ENCODE measurements around the gene GJA1. TPM values are rescaled to one million over a fixed set of nuclear protein-coding genes. Genes with fewer than 3 reads are reported as not detected.
"Not testable (repeated sequence)": the region's sequence is repeated elsewhere in the genome, so short reads cannot be mapped to it uniquely, and the experiment has no call there.

GJA1 gene
- total RNA-seq (2021) = 528 and 530 TPM in 2 replicates
- long read RNA-seq, transcript GJA1-204 (2 exons, 3,152 nt) = major isoform, 84 of 124 reads
- long read RNA-seq, partial matches to known transcripts = 30 of 124 reads
- long read RNA-seq, other reads (novel, unspliced or antisense) = 8 of 124 reads

DNA sequence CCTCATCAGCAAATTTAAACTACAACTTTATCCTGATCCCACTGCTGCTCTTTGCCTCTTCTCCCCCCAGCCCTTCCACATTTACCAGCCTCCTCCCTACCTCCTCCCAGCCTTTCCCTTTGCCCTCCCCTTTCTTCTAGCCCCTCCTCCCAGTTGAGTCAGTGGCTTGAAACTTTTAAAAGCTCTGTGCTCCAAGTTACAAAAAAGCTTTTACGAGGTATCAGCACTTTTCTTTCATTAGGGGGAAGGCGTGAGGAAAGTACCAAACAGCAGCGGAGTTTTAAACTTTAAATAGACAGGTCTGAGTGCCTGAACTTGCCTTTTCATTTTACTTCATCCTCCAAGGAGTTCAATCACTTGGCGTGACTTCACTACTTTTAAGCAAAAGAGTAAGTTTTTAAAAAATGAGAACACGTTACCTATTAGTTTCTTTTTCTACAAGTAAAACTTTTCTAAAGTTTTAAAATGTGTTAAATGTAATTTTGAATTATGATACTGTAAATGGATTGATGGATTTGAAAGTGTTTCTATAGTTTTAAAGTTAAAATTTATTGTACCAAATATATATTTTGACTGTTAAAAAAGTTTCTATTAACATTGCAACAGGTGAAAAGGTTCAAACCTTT is at the start of gene GJA1:
Gene GJA1 (plus strand): TSS at position 203 of the 626 bp plus-strand sequence. CDS start 11,202 bp downstream, outside the sequence.
- peaks cover 20 to 25% (median 23%) of the 10 kb centered on the region in 3 experiments for H3K36me3 Mint-ChIP-seq (ENCODE audit: insufficient read depth in 1 of 3, low read depth in 3 of 3)
- no peaks in the 10 kb centered on the region for H3K27me3 Mint-ChIP-seq (ENCODE audit: low read depth)
- H3K9me3 Mint-ChIP-seq = peaks cover 2 to 3% of the 10 kb centered on the region in 2 experiments; a peak in 2 of 5 replicates
- no peak within 1 kb of the TSS for H4K5ac ChIP-seq (ENCODE audit: insufficient read length, low read depth, low read length)
- H3K18ac ChIP-seq (ENCODE audit: insufficient read length, low read depth, low read length) = peak within 1 kb of the TSS; percentile 43
- H4K91ac ChIP-seq (ENCODE audit: insufficient read length, low read depth, low read length) = no peak within 1 kb of the TSS
- H2BK120ac ChIP-seq (ENCODE audit: low read depth, low read length, poor library complexity, severe bottlenecking) = no peak within 1 kb of the TSS
- H3K23me2 ChIP-seq (ENCODE audit: insufficient read length, low read depth, low read length, poor library complexity, severe bottlenecking) = no peaks in the 10 kb centered on the region
- no peak within 1 kb of the TSS for H2AFZ ChIP-seq (ENCODE audit: low read length)
- peak; percentile 82 for DNase-seq
- peak within 1 kb of the TSS; percentile 79 for H3K27ac ChIP-seq (ENCODE audit: insufficient read length, low read depth, low read length)
- H2AK5ac ChIP-seq (ENCODE audit: insufficient read length, low read length) = no peak within 1 kb of the TSS
- H4K8ac ChIP-seq (replicated peaks; ENCODE audit: insufficient read length, low read depth, low read length) = no peak within 1 kb of the TSS
- no peak for TF ChIP-seq CTCF (conservative IDR thresholded peaks at IDR 0.05)
- no peak within 1 kb of the TSS for H3T11ph ChIP-seq (ENCODE audit: low read length)
- H2BK12ac ChIP-seq (ENCODE audit: insufficient read length, low read depth, low read length) = no peak within 1 kb of the TSS
- H2BK20ac ChIP-seq (ENCODE audit: low read depth, low read length, poor library complexity, severe bottlenecking) = no peak within 1 kb of the TSS
- peak within 1 kb of the TSS; percentile 10; the same call in 1 of the 2 replicates for H3K14ac ChIP-seq (ENCODE audit: insufficient read depth, low read length)
- peak within 1 kb of the TSS; percentile 96 to 100 (median 99) for H3K27ac Mint-ChIP-seq
- no peak within 1 kb of the TSS for H2BK15ac ChIP-seq (ENCODE audit: low read depth, low read length)
- no peaks in the 10 kb centered on the region for H3K9me3 ChIP-seq (ENCODE audit: control insufficient read depth, low read depth, low read length)
- peak within 1 kb of the TSS; percentile 92 for H3K4me2 ChIP-seq (ENCODE audit: insufficient read depth, insufficient read length, low read length)
- no peaks in the 10 kb centered on the region for H4K20me1 ChIP-seq (ENCODE audit: control insufficient read depth, insufficient read depth, insufficient read length)
- H3K4me1 Mint-ChIP-seq = peaks cover 51 to 53% of the 10 kb centered on the region in 2 experiments
- no peak within 1 kb of the TSS for H3K56ac ChIP-seq (ENCODE audit: insufficient read length, low read depth, low read length)
- no peaks in the 10 kb centered on the region for H3K79me1 ChIP-seq (ENCODE audit: insufficient read depth, low read depth, low read length, poor library complexity, severe bottlenecking)
- peak within 1 kb of the TSS; percentile 96 for H3K9ac ChIP-seq (ENCODE audit: extremely low read depth, insufficient read length, low read length)
- H3K23ac ChIP-seq (ENCODE audit: insufficient read length, low read depth, low read length) = no peak within 1 kb of the TSS
- peak within 1 kb of the TSS; percentile 83 to 94 for H3K4me3 Mint-ChIP-seq
- no peaks in the 10 kb centered on the region for H3K27me3 ChIP-seq (ENCODE audit: insufficient read depth, low read length)
- WGBS (ENCODE audit: extremely low coverage, insufficient read length, low lambda C conversion rate) = no CpG with 5 or more reads among the region's 5 CpGs
- no peak within 1 kb of the TSS; the same call in 1 of the 2 replicates for H3K4ac ChIP-seq (ENCODE audit: low read depth, low read length)
- no peak within 1 kb of the TSS for H2BK5ac ChIP-seq (ENCODE audit: insufficient read length, low read length)
- peaks cover 33% of the 10 kb centered on the region; the same call in 1 of the 2 replicates for H3K79me2 ChIP-seq (ENCODE audit: insufficient read depth, low read length)
- no peaks in the 10 kb centered on the region; the same call in 1 of the 2 replicates for H3K4me1 ChIP-seq (ENCODE audit: insufficient read depth, low read length)

DNA sequence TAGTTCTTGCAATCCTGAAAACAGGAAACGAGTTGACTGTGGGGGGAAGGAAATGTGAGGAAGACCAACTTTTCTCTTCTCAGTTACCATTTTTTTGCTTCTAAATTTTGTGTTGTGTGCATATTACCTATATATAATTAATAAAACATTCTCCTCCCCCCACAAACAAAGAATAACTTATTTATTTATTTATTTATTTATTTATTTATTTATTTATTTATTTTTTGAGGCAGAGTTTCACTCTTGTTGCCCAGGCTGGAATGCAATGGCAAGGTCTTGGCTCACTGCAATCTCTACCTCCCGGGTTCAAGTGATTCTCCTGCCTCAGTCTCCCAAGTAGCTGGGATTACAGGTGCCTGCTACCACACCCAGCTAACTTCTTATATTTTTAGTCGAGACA is 48.9 kb upstream of the GJA1 start:
- not testable (repeated sequence) for H2BK15ac ChIP-seq (ENCODE audit: low read depth, low read length); H3K27ac ChIP-seq (ENCODE audit: insufficient read length, low read depth, low read length); H3K4ac ChIP-seq (ENCODE audit: low read depth, low read length); H2BK20ac ChIP-seq (ENCODE audit: low read depth, low read length, poor library complexity, severe bottlenecking); H3K14ac ChIP-seq (ENCODE audit: insufficient read depth, low read length); H2BK5ac ChIP-seq (ENCODE audit: insufficient read length, low read length); H3K9me3 Mint-ChIP-seq; H3K9me3 ChIP-seq (ENCODE audit: control insufficient read depth, low read depth, low read length); H2AFZ ChIP-seq (ENCODE audit: low read length); H3K4me3 Mint-ChIP-seq; H3K36me3 Mint-ChIP-seq (ENCODE audit: insufficient read depth in 1 of 3, low read depth in 3 of 3); H3K9ac ChIP-seq (ENCODE audit: extremely low read depth, insufficient read length, low read length); H4K8ac ChIP-seq (replicated peaks; ENCODE audit: insufficient read length, low read depth, low read length); H2BK12ac ChIP-seq (ENCODE audit: insufficient read length, low read depth, low read length); H3K79me1 ChIP-seq (ENCODE audit: insufficient read depth, low read depth, low read length, poor library complexity, severe bottlenecking); H3K4me1 Mint-ChIP-seq; H3K27me3 Mint-ChIP-seq (ENCODE audit: low read depth); H3K27ac Mint-ChIP-seq; H3T11ph ChIP-seq (ENCODE audit: low read length); H4K20me1 ChIP-seq (ENCODE audit: control insufficient read depth, insufficient read depth, insufficient read length); DNase-seq; H3K4me2 ChIP-seq (ENCODE audit: insufficient read depth, insufficient read length, low read length); H3K79me2 ChIP-seq (ENCODE audit: insufficient read depth, low read length); H3K23ac ChIP-seq (ENCODE audit: insufficient read length, low read depth, low read length); H3K56ac ChIP-seq (ENCODE audit: insufficient read length, low read depth, low read length); H3K18ac ChIP-seq (ENCODE audit: insufficient read length, low read depth, low read length); H3K27me3 ChIP-seq (ENCODE audit: insufficient read depth, low read length); H3K23me2 ChIP-seq (ENCODE audit: insufficient read length, low read depth, low read length, poor library complexity, severe bottlenecking); H3K4me1 ChIP-seq (ENCODE audit: insufficient read depth, low read length); H2BK120ac ChIP-seq (ENCODE audit: low read depth, low read length, poor library complexity, severe bottlenecking); H4K91ac ChIP-seq (ENCODE audit: insufficient read length, low read depth, low read length); H4K5ac ChIP-seq (ENCODE audit: insufficient read length, low read depth, low read length); H2AK5ac ChIP-seq (ENCODE audit: insufficient read length, low read length)
- no CpG with 5 or more reads among the region's 3 CpGs for WGBS (ENCODE audit: extremely low coverage, insufficient read length, low lambda C conversion rate)

Measured in H9 (cell line).